HepG2 (cell line): Measurements from ENCODE around the gene RNPEPL1. TPM values are rescaled to one million over a fixed set of nuclear protein-coding genes. Genes with fewer than 3 reads are reported as not detected.

Source experiments
- ATAC-seq: fragments of 200-7000 bp; cut with Tn5 transposase; 3 replicates; pipeline ENCODE4 v1.9.1; 2020; ENCODE audit warnings: mild to moderate bottlenecking, moderate library complexity
- BruUV-seq: library from RNA; stranded (reverse); fragments of 400-500 nt; replicated peaks from 2 replicates; lab custom pipeline; 2021; lab: Mats Ljungman, UMichigan
- CTCF ChIA-PET: fragments of 300-600 bp; formaldehyde crosslinking; extraction: SDS; loops from one replicate; lab custom pipeline; 2021; ENCODE audit warnings: low total read pairs, inconsistent platforms, low intra/inter-chr PET ratio; lab: Yijun Ruan, JAX
- POLR2A ChIA-PET: fragments of 350-600 bp; sonication (Branson Sonifier 250); formaldehyde crosslinking; loops from one replicate; lab custom pipeline; 2020; ENCODE audit warnings: antibody characterized with exemption, inconsistent platforms; lab: Yijun Ruan, JAX
- DNase-seq: peaks from one replicate; pipeline ENCODE4 v3.0.0-alpha.2; 2015; ENCODE audit warnings: low spot score
- FAIRE-seq: peaks from 3 replicates; lab custom pipeline; 2011; peaks lifted over from hg19 to GRCh38; lab: Jason Lieb, UNC
- H2AFZ ChIP-seq: one replicate; pipeline ENCODE4 v1.6.1; 2011; ENCODE audit warnings: low read length, inconsistent platforms
- H3K27ac ChIP-seq: fragments of 300-600 bp; 3 replicates; pipeline ENCODE4 v1.8.0; 2011; ENCODE audit warnings: mixed run types, mild to moderate bottlenecking, mixed read lengths, low read length, inconsistent platforms; ENCODE audit not compliant: insufficient read depth; ENCODE audit errors: extremely low read length
- H3K27me3 ChIP-seq, 2 experiments: fragments of 200-600 bp in 1 of 2; 2 replicates in 1 of 2; 3 replicates in 1 of 2; pipeline versions ENCODE4 v1.6.0 to v1.8.0; 2011; ENCODE audit warnings: low read length in 2 of 2, mild to moderate bottlenecking in 2 of 2, moderate library complexity in 2 of 2, inconsistent platforms in 1 of 2; ENCODE audit not compliant: insufficient read depth in 2 of 2, control insufficient read depth in 1 of 2
- H3K36me3 ChIP-seq, 2 experiments: fragments of 200-600 bp in 1 of 2; replicated peaks in 1 of 2; 2 replicates in 1 of 2; 3 replicates in 1 of 2; pipeline versions ENCODE4 v1.5.1 to v1.8.0; 2011; ENCODE audit warnings: low read length in 2 of 2, inconsistent platforms in 1 of 2; ENCODE audit not compliant: insufficient read depth in 2 of 2, control insufficient read depth in 1 of 2
- H3K4me1 ChIP-seq: 2 replicates; pipeline ENCODE4 v1.5.1; 2012; ENCODE audit warnings: low read length, inconsistent platforms; ENCODE audit not compliant: insufficient read depth
- H3K4me2 ChIP-seq: 2 replicates; pipeline ENCODE4 v1.6.0; 2011; ENCODE audit warnings: low read depth, low read length, inconsistent platforms
- H3K4me3 ChIP-seq, 3 experiments: fragments of 200-600 bp in 1 of 3; sonication (generic), shearing (Covaris generic) in 1 of 3; replicated peaks in 1 of 3; 2 replicates each; pipeline ENCODE4 v1.5.1; 2011 to 2016; ENCODE audit warnings: low read length in 3 of 3, inconsistent platforms in 2 of 3, low read depth in 2 of 3, mild to moderate bottlenecking in 2 of 3, control low read depth in 1 of 3, mixed read lengths in 1 of 3; ENCODE audit not compliant: insufficient read depth in 1 of 3
- H3K79me2 ChIP-seq: one replicate; pipeline ENCODE4 v1.6.1; 2011; ENCODE audit warnings: low read length, inconsistent platforms; ENCODE audit not compliant: insufficient read depth
- H3K9ac ChIP-seq: 2 replicates; pipeline ENCODE4 v1.6.0; 2011; ENCODE audit warnings: mild to moderate bottlenecking, low read depth, low read length, inconsistent platforms; ENCODE audit not compliant: insufficient read depth
- H3K9me3 ChIP-seq: 2 replicates; pipeline ENCODE4 v1.5.1; 2012; ENCODE audit warnings: mild to moderate bottlenecking, low read length
- H4K20me1 ChIP-seq: 2 replicates; pipeline ENCODE4 v1.6.0; 2011; ENCODE audit warnings: inconsistent platforms, mild to moderate bottlenecking, low read length, moderate library complexity; ENCODE audit not compliant: insufficient read depth
- EHMT2 ChIP-seq: fragments of 200-600 bp; sonication (generic); IDR thresholded peaks from 2 replicates; pipeline ENCODE4 v1.7.0; 2017; ENCODE audit warnings: antibody characterized with exemption, low read depth, low read length, borderline replicate concordance
- HHEX ChIP-seq: IDR thresholded peaks from 2 replicates; pipeline ENCODE4 v1.6.1; 2016; ENCODE audit warnings: control low read depth
- HOXA7 ChIP-seq: sonication (generic); formaldehyde crosslinking; IDR thresholded peaks from 2 replicates; pipeline ENCODE4 v1.8.1; 2022; ENCODE audit warnings: mild to moderate bottlenecking, missing genetic modification reagents, moderate library complexity
- MATR3 ChIP-seq: sonication (generic); formaldehyde crosslinking; IDR thresholded peaks from 2 replicates; pipeline ENCODE4 v1.4.0; 2020; ENCODE audit warnings: missing genetic modification reagents
- MED8 ChIP-seq: sonication (generic); formaldehyde crosslinking; IDR thresholded peaks from 2 replicates; pipeline ENCODE4 v1.8.1; 2023; ENCODE audit warnings: mild to moderate bottlenecking, missing genetic modification reagents; ENCODE audit not compliant: insufficient replicate concordance
- SMAD3 ChIP-seq: sonication (generic); formaldehyde crosslinking; IDR thresholded peaks from 2 replicates; pipeline ENCODE4 v1.4.0; 2020; ENCODE audit warnings: missing genetic modification reagents
- SRSF9 ChIP-seq: fragments of 200-400 bp; formaldehyde crosslinking; IDR thresholded peaks from 2 replicates; pipeline ENCODE4 v1.6.1; 2018; ENCODE audit warnings: borderline replicate concordance, mild to moderate bottlenecking, low read depth, low read length; ENCODE audit not compliant: insufficient read depth, poor library complexity, severe bottlenecking
- TGIF2 ChIP-seq: IDR thresholded peaks from 2 replicates; pipeline ENCODE4 v1.6.1; 2016; ENCODE audit warnings: control low read depth, missing compliant biosample characterization
- ZBTB38 ChIP-seq: sonication (generic); formaldehyde crosslinking; IDR thresholded peaks from 2 replicates; pipeline ENCODE4 v1.5.1; 2020; ENCODE audit warnings: mild to moderate bottlenecking, missing genetic modification reagents
- ZFP36L1 ChIP-seq: sonication (generic); formaldehyde crosslinking; IDR thresholded peaks from 2 replicates; pipeline ENCODE4 v1.8.0; 2022; ENCODE audit warnings: mild to moderate bottlenecking, missing genetic modification reagents, moderate library complexity
- WGBS: methylation state at CpG from one replicate; pipeline ENCODE4 v1.1.6; 2017; ENCODE audit warnings: low lambda C conversion rate; 5-methylcytosine and 5-hydroxymethylcytosine counted together
- in situ Hi-C: cut with HindIII; loops from 2 replicates; pipeline ENCODE4 v1.10.0; 2017; ENCODE audit warnings: low pct_unique_long_range_greater_than_20kb; ENCODE audit not compliant: extremely low pct_ligation_motif_present
- intact Hi-C: fragments of 100-400 bp; cut with micrococcal nuclease; formaldehyde crosslinking; loops from one replicate; pipeline ENCODE4 v1.10.0; 2022; ENCODE audit not compliant: unreplicated experiment
- polyA plus RNA-seq, 8 experiments: library from polyadenylated mRNA; depleted of rRNA in 3 of 8; stranded (reverse) in 7 of 8; unstranded in 1 of 8; fragments of >200 nt; fragmentation: Illumina TruSeq in 4 of 8; extraction: Trizol in 4 of 8; gene quantifications; 2 replicates each; pipeline versions ENCODE4 v1.2.1 to v1.2.3, GENCODE V29; 2011 to 2016; ENCODE audit warnings: low read depth in 4 of 8, missing spikeins in 1 of 8, mixed read lengths in 1 of 8; ENCODE audit not compliant: insufficient read depth in 1 of 8
- total RNA-seq, 5 experiments: library from RNA; depleted of rRNA; stranded (reverse); fragments of >200 nt; fragmentation: Illumina TruSeq; extraction: Trizol; gene quantifications; 2 replicates each; pipeline ENCODE4 v1.2.3, GENCODE V29; 2016; ENCODE audit warnings: low read depth in 1 of 5
- TF ChIP-seq, protein P1 (sequence below): sonication (generic); formaldehyde crosslinking; IDR thresholded peaks from 2 replicates; pipeline ENCODE4; 2020; ENCODE audit warnings: missing genetic modification reagents, mild to moderate bottlenecking, borderline replicate concordance
- TF ChIP-seq, protein P2 (sequence below): sonication (generic); formaldehyde crosslinking; IDR thresholded peaks from 2 replicates; pipeline ENCODE4 v1.8.1; 2023; ENCODE audit warnings: mild to moderate bottlenecking, missing genetic modification reagents, borderline replicate concordance
- TF ChIP-seq, protein P3 (sequence below): sonication (generic); formaldehyde crosslinking; IDR thresholded peaks from 2 replicates; pipeline ENCODE4 v1.8.0; 2022; ENCODE audit warnings: missing genetic modification reagents, mild to moderate bottlenecking, moderate library complexity, borderline replicate concordance

The RNPEPL1 gene
- total and polyA plus RNA-seq, 2 of the 13 experiments (the other 11 are each of a cell fraction or from before 2014, with no cell fraction given) = 13.0 to 18.0 TPM

DNA sequence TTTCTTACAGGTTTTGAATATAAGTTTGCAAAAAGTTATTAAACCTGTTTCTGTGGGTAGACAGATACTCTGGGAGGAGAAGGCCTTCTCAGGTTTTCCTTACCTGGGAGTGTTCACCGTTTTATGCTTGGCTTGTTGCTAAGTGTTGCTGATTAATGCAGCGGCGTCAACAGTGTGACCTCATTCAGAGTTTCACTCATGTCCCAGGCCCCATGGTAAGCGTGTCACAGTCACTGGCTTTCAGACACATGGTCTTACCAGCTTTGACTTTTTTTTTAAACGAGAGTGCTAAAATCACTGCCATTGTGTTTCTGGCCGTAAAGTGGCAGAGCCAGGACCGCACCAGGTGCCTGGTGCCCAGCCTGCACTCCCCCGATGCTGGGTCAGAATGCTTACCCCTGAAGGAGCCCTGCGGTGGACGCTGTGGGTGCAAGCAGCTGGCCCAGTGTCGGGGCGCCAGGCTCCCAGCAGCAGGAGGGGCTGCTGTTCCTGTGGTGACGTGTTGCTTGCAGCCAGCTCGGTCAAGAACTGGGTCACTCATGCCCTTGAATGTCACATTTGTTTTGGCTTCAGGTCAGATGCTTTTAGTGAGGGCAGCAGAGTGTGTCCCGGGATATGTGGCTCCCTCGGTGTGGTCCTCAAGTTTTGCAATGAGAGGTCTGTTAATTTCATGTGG, 21.7 kb downstream of the RNPEPL1 start (continued):
- TF ChIP-seq, protein P1, sequence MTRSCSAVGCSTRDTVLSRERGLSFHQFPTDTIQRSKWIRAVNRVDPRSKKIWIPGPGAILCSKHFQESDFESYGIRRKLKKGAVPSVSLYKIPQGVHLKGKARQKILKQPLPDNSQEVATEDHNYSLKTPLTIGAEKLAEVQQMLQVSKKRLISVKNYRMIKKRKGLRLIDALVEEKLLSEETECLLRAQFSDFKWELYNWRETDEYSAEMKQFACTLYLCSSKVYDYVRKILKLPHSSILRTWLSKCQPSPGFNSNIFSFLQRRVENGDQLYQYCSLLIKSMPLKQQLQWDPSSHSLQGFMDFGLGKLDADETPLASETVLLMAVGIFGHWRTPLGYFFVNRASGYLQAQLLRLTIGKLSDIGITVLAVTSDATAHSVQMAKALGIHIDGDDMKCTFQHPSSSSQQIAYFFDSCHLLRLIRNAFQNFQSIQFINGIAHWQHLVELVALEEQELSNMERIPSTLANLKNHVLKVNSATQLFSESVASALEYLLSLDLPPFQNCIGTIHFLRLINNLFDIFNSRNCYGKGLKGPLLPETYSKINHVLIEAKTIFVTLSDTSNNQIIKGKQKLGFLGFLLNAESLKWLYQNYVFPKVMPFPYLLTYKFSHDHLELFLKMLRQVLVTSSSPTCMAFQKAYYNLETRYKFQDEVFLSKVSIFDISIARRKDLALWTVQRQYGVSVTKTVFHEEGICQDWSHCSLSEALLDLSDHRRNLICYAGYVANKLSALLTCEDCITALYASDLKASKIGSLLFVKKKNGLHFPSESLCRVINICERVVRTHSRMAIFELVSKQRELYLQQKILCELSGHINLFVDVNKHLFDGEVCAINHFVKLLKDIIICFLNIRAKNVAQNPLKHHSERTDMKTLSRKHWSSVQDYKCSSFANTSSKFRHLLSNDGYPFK (CRISPR knock-in tag) = no peak
- TF ChIP-seq TGIF2 (CRISPR knock-in tag) (no peak), ZFP36L1 (no peak), ZBTB38 (CRISPR knock-in tag) (no peak)

DNA sequence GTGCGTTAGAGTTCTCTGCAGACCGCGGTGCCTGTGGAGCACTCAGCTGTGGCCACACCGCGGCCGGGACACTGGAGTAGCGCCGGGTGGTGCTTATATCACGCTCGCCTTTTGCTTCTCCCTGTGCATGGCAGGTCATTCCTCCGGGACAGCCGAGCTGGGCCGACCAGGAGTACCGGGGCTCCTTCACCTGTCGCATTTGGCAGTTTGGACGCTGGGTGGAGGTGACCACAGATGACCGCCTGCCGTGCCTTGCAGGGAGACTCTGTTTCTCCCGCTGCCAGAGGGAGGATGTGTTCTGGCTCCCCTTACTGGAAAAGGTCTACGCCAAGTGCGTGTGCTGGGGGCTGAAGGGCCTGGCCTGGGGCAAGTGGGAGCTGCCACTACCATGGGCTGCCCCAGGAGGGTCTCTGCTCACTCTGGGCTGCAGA, 22.4 kb downstream of the RNPEPL1 start:
- Histone ChIP-seq H3K36me3 (peaks cover 22 to 36% of the 10 kb centered on the region in 2 experiments), H3K27ac (no peak overlapping the region), H3K9ac (no peak overlapping the region), H3K4me3 (no peak overlapping the region), H3K4me1 (peaks cover 26% of the 10 kb centered on the region), H3K79me2 (peaks cover 39% of the 10 kb centered on the region), H3K4me2 (no peak overlapping the region), H4K20me1 (peaks cover 7% of the 10 kb centered on the region; the same call in 1 of the 2 replicates), H3K9me3 (no peaks in the 10 kb centered on the region), H3K27me3 (peaks cover 0 to 2% of the 10 kb centered on the region in 2 experiments; a peak in 1 of 5 replicates), H2AFZ (no peak overlapping the region)
- in situ Hi-C loops (no loop called here), intact Hi-C loops (no loop called here)
- CTCF ChIA-PET = no interaction called here
- TF ChIP-seq HOXA7 (CRISPR knock-in tag) = no peak
- no peak for TF ChIP-seq SMAD3
- TF ChIP-seq, protein P2, sequence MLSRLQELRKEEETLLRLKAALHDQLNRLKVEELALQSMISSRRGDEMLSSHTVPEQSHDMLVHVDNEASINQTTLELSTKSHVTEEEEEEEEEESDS = no peak
- no peak for TF ChIP-seq EHMT2
- no peak for TF ChIP-seq MED8 (CRISPR knock-in tag)
- TF ChIP-seq, protein P3, sequence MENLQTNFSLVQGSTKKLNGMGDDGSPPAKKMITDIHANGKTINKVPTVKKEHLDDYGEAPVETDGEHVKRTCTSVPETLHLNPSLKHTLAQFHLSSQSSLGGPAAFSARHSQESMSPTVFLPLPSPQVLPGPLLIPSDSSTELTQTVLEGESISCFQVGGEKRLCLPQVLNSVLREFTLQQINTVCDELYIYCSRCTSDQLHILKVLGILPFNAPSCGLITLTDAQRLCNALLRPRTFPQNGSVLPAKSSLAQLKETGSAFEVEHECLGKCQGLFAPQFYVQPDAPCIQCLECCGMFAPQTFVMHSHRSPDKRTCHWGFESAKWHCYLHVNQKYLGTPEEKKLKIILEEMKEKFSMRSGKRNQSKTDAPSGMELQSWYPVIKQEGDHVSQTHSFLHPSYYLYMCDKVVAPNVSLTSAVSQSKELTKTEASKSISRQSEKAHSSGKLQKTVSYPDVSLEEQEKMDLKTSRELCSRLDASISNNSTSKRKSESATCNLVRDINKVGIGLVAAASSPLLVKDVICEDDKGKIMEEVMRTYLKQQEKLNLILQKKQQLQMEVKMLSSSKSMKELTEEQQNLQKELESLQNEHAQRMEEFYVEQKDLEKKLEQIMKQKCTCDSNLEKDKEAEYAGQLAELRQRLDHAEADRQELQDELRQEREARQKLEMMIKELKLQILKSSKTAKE (CRISPR knock-in tag) = no peak
- TF ChIP-seq SRSF9 = no peak
- TF ChIP-seq MATR3 = no peak
- TF ChIP-seq HHEX (CRISPR knock-in tag) = no peak
- BruUV-seq = no TSS peak
- POLR2A ChIA-PET = no interaction called here
- no peak for ATAC-seq
- 98% methylated on average over 21 of the region's 21 CpGs for WGBS
- DNase-seq = no peak
- no peak for FAIRE-seq
